Measurements from ENCODE around the gene HEXA.
A peak's percentile ranks its signal among the peaks of the same experiment; 100 is the strongest.

The HEXA gene

DNA sequence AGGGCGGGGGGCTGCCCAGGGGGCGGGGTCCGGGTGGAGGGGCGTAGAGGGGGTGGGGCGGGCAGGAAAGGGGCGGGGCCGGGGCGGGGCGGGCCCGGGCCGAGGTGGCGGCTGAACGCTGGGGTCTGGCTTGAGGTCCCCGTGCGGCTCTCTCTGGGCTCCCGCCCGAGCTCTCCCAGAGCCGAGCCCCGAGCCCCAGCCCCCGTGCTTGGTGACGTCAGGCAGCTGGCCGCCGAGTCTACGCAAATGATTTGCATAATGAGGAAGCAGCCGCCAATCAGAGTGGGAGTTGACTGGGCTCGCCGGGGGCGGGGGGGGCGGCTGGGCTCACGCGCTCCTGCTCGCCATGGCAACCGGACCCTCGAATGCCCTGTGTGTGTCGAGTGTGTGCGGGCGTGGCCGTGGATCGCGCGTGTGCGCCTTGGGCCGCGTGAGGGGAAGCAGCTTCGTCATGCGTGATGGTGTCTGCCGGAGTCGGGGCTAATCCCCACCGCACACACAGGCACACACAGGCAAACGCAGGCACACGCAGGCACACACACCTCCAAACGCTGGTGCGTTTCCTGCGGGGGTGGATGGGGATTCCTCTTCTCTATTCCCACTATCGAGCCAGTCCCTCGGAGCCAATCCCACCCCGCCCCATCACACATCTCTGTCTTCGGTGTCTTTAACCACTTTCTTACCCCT is 55.7 kb downstream of the HEXA start, which contains the start of gene CELF6 (continued):
- peak; percentile 61; the same call in 1 of the 2 replicates for TF ChIP-seq ZBTB10 (tag by site-specific recombination; IDR thresholded peaks at IDR 0.05)
- peak; percentile 38; the same call in 1 of the 2 replicates for TF ChIP-seq ZNF660 (tag by site-specific recombination; IDR thresholded peaks at IDR 0.05)
- TF ChIP-seq, protein P1, sequence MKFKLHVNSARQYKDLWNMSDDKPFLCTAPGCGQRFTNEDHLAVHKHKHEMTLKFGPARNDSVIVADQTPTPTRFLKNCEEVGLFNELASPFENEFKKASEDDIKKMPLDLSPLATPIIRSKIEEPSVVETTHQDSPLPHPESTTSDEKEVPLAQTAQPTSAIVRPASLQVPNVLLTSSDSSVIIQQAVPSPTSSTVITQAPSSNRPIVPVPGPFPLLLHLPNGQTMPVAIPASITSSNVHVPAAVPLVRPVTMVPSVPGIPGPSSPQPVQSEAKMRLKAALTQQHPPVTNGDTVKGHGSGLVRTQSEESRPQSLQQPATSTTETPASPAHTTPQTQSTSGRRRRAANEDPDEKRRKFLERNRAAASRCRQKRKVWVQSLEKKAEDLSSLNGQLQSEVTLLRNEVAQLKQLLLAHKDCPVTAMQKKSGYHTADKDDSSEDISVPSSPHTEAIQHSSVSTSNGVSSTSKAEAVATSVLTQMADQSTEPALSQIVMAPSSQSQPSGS (tag by site-specific recombination; IDR thresholded peaks at IDR 0.05; ENCODE audit: low read depth): peak; percentile 96
- TF ChIP-seq ZBTB1 (tag by site-specific recombination; IDR thresholded peaks at IDR 0.05): peak; percentile 72; the same call in 1 of the 2 replicates
- peak; percentile 76 for TF ChIP-seq ZNF2 (tag by site-specific recombination; IDR thresholded peaks at IDR 0.05)
- TF ChIP-seq, protein P2, sequence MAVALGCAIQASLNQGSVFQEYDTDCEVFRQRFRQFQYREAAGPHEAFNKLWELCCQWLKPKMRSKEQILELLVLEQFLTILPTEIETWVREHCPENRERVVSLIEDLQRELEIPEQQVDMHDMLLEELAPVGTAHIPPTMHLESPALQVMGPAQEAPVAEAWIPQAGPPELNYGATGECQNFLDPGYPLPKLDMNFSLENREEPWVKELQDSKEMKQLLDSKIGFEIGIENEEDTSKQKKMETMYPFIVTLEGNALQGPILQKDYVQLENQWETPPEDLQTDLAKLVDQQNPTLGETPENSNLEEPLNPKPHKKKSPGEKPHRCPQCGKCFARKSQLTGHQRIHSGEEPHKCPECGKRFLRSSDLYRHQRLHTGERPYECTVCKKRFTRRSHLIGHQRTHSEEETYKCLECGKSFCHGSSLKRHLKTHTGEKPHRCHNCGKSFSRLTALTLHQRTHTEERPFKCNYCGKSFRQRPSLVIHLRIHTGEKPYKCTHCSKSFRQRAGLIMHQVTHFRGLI (tag by site-specific recombination; IDR thresholded peaks at IDR 0.05): peak; percentile 73
- TF ChIP-seq, protein P3, sequence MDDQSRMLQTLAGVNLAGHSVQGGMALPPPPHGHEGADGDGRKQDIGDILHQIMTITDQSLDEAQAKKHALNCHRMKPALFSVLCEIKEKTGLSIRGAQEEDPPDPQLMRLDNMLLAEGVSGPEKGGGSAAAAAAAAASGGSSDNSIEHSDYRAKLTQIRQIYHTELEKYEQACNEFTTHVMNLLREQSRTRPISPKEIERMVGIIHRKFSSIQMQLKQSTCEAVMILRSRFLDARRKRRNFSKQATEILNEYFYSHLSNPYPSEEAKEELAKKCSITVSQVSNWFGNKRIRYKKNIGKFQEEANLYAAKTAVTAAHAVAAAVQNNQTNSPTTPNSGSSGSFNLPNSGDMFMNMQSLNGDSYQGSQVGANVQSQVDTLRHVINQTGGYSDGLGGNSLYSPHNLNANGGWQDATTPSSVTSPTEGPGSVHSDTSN (CRISPR knock-in tag; IDR thresholded peaks at IDR 0.05): peak; percentile 63
- 0 out of 2 replicates have a peak, but pooled peaks have one; percentile 29 for TF ChIP-seq ZNF610 (tag by site-specific recombination; IDR thresholded peaks at IDR 0.05; ENCODE audit: borderline replicate concordance)
- TF ChIP-seq ZNF239 (tag by site-specific recombination; IDR thresholded peaks at IDR 0.05): no peak
- TF ChIP-seq PRDM2 (tag by site-specific recombination; IDR thresholded peaks at IDR 0.05; ENCODE audit: borderline replicate concordance): no peak
- peak; percentile 94 for TF ChIP-seq ZFHX2 (tag by site-specific recombination; conservative IDR thresholded peaks at IDR 0.05)
- TF ChIP-seq KLF10 (tag by site-specific recombination; IDR thresholded peaks at IDR 0.05): peak; percentile 100
- TF ChIP-seq WT1 (tag by site-specific recombination; IDR thresholded peaks at IDR 0.05): peak; percentile 49; the same call in 1 of the 2 replicates
- peak; percentile 69 for TF ChIP-seq ZNF843 (tag by site-specific recombination; IDR thresholded peaks at IDR 0.05)
- no peak for TF ChIP-seq OVOL3 (tag by site-specific recombination; IDR thresholded peaks at IDR 0.05)
- peak; percentile 86 for TF ChIP-seq ZNF501 (tag by site-specific recombination; IDR thresholded peaks at IDR 0.05)
- no peak; the same call in 1 of the 2 replicates for TF ChIP-seq ZNF18 (tag by site-specific recombination; IDR thresholded peaks at IDR 0.05)
- TF ChIP-seq KLF16 (tag by site-specific recombination; IDR thresholded peaks at IDR 0.05): peak; percentile 93
- TF ChIP-seq, protein P4, sequence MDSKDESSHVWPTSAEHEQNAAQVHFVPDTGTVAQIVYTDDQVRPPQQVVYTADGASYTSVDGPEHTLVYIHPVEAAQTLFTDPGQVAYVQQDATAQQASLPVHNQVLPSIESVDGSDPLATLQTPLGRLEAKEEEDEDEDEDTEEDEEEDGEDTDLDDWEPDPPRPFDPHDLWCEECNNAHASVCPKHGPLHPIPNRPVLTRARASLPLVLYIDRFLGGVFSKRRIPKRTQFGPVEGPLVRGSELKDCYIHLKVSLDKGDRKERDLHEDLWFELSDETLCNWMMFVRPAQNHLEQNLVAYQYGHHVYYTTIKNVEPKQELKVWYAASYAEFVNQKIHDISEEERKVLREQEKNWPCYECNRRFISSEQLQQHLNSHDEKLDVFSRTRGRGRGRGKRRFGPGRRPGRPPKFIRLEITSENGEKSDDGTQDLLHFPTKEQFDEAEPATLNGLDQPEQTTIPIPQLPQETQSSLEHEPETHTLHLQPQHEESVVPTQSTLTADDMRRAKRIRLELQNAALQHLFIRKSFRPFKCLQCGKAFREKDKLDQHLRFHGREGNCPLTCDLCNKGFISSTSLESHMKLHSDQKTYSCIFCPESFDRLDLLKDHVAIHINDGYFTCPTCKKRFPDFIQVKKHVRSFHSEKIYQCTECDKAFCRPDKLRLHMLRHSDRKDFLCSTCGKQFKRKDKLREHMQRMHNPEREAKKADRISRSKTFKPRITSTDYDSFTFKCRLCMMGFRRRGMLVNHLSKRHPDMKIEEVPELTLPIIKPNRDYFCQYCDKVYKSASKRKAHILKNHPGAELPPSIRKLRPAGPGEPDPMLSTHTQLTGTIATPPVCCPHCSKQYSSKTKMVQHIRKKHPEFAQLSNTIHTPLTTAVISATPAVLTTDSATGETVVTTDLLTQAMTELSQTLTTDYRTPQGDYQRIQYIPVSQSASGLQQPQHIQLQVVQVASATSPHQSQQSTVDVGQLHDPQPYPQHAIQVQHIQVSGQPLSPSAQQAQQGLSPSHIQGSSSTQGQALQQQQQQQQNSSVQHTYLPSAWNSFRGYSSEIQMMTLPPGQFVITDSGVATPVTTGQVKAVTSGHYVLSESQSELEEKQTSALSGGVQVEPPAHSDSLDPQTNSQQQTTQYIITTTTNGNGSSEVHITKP (tag by site-specific recombination; IDR thresholded peaks at IDR 0.05): peak; percentile 90
- TF ChIP-seq ZBTB20 (tag by site-specific recombination; IDR thresholded peaks at IDR 0.05): peak; percentile 8; the same call in 1 of the 2 replicates

Measured in HEK293 (cell line).